Measurements from ENCODE around the gene FAM47B.

DNA sequence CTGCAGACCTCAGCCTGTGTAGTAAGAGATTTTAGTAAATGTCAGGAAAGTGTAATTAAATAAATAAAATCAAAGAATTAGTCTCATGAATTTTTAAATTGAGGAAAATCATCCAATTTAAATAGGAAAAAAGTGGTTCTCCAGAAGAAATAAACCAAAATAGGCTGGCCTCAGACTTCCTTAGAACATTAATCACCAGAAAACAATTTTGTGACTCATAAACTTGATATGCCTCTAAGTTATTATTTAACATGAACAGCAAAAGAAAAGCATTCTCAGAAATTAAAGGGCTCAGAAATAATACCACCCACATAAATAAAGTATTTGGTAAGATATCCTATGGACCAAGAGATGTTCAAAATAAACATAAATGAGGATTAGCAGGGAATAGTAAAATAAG lies 14.3 kb downstream of the FAM47B start:
- TF ChIP-seq GATA2 (IDR thresholded peaks at IDR 0.05; ENCODE audit: low read depth, low read length) (no peak), GATA3 (IDR thresholded peaks at IDR 0.05; ENCODE audit: low read depth, low read length) (no peak)

Data from SH-SY5Y (cell line).